ENCODE results near the gene CMSS1.

The CMSS1 gene

DNA sequence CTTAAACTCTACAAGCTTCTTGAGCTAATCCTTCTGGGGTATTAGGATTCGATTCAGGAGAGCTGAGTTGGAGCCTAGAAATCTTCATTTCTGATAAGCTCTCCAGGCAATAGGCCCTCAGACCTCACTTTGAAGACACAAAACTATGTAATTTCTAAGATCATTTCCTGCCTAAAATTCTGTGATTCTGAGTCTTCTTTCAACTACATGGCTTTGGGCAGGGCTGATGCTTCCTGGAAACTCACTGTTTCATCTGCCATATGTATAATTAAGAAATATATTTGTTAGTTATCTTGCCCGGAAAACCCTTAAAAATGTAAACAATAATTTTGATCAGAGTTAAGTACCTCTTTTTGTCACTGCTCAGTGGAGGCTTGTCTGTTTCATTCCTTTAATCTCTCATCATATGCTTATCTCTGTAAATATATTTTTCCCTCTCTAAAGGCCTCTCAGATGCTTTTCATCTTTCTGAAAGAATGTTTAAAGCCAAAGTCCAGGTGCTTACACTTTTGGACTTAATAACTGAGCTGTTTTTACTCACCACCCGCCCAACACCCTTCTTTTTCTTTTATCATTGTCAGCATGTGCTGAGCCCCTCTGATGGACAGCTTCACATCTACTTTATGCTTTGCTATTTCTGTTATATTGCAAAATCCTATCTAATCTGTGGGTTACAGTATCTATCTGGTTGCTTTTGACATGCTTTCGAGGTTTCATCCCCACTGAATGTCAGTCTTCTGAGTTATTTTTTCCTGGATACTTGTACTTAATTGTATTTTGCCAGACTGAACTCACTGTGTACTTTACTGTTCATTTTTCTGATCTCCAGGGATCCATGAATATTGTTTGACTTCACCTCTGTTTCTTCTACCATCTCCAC is 258.4 kb downstream of the CMSS1 start:
- no peak overlapping the region for H3K4me3 ChIP-seq (ENCODE audit: low read depth, low read length)
- no peaks in the 10 kb centered on the region for H3K36me3 ChIP-seq (ENCODE audit: control insufficient read depth in 2 of 2, insufficient read depth in 1 of 2, low read length in 2 of 2)
- H3K4me1 ChIP-seq (ENCODE audit: control insufficient read depth, insufficient read depth, low read length): peaks cover 10% of the 10 kb centered on the region
- H3K9me3 ChIP-seq (ENCODE audit: control insufficient read depth, insufficient read depth, low read depth, low read length): no peaks in the 10 kb centered on the region
- ChIA-PET POLR2A (no interaction called here), CTCF (interaction anchor here (0.6 to 1.2 kb wide), 5 partner anchors 7 to 346 kb away, joined by 3 to 4 read pairs (median 3); no protein-coding TSS in a partner anchor)
- H3K27ac ChIP-seq (ENCODE audit: extremely low read depth, low read depth, low read length): no peak overlapping the region
- TF ChIP-seq ZNF747 (tag by site-specific recombination; IDR thresholded peaks at IDR 0.05) (no peak), ZIC2 (tag by site-specific recombination; IDR thresholded peaks at IDR 0.05) (no peak), WT1 (tag by site-specific recombination; IDR thresholded peaks at IDR 0.05) (no peak), ZNF777 (tag by site-specific recombination; IDR thresholded peaks at IDR 0.05; ENCODE audit: borderline replicate concordance) (no peak), YY2 (tag by site-specific recombination; IDR thresholded peaks at IDR 0.05) (no peak), ZNF768 (tag by site-specific recombination; IDR thresholded peaks at IDR 0.05) (no peak), HOXC10 (CRISPR knock-in tag; IDR thresholded peaks at IDR 0.05) (no peak), ZNF596 (tag by site-specific recombination; IDR thresholded peaks at IDR 0.05) (no peak), ZNF16 (tag by site-specific recombination; IDR thresholded peaks at IDR 0.05; ENCODE audit: low read depth) (no peak), ZSCAN23 (tag by site-specific recombination; IDR thresholded peaks at IDR 0.05) (no peak), ZNF510 (tag by site-specific recombination; IDR thresholded peaks at IDR 0.05; ENCODE audit: insufficient replicate concordance) (no peak), ZNF292 (tag by site-specific recombination; IDR thresholded peaks at IDR 0.05; ENCODE audit: borderline replicate concordance, low read depth) (no peak), ZNF239 (tag by site-specific recombination; IDR thresholded peaks at IDR 0.05) (no peak), ZNF37A (tag by site-specific recombination; IDR thresholded peaks at IDR 0.05) (no peak), SP2 (tag by site-specific recombination; IDR thresholded peaks at IDR 0.05) (no peak), ZNF23 (tag by site-specific recombination; IDR thresholded peaks at IDR 0.05; ENCODE audit: borderline replicate concordance) (no peak), ZNF658 (tag by site-specific recombination; IDR thresholded peaks at IDR 0.05) (no peak)
- TF ChIP-seq, protein P1, sequence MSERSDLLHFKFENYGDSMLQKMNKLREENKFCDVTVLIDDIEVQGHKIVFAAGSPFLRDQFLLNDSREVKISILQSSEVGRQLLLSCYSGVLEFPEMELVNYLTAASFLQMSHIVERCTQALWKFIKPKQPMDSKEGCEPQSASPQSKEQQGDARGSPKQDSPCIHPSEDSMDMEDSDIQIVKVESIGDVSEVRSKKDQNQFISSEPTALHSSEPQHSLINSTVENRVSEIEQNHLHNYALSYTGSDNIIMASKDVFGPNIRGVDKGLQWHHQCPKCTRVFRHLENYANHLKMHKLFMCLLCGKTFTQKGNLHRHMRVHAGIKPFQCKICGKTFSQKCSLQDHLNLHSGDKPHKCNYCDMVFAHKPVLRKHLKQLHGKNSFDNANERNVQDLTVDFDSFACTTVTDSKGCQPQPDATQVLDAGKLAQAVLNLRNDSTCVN (tag by site-specific recombination; optimal IDR thresholded peaks at IDR 0.05): no peak

GRCh38 chr3:100076731-100077529 is 259.3 kb downstream of the CMSS1 start:
- Histone ChIP-seq H3K4me3 (ENCODE audit: low read depth, low read length) (no peak overlapping the region), H3K36me3 (ENCODE audit: control insufficient read depth in 2 of 2, insufficient read depth in 1 of 2, low read length in 2 of 2) (no peaks in the 10 kb centered on the region), H3K27ac (ENCODE audit: extremely low read depth, low read depth, low read length) (no peak overlapping the region), H3K9me3 (ENCODE audit: control insufficient read depth, insufficient read depth, low read depth, low read length) (no peaks in the 10 kb centered on the region), H3K4me1 (ENCODE audit: control insufficient read depth, insufficient read depth, low read length) (peaks cover 10% of the 10 kb centered on the region)
- CTCF ChIA-PET: interaction anchor here (0.6 to 1.2 kb wide), 4 partner anchors 8 to 345 kb away, joined by 3 to 4 read pairs (median 3); no protein-coding TSS in a partner anchor
- POLR2A ChIA-PET: no interaction called here
- TF ChIP-seq, protein P2, sequence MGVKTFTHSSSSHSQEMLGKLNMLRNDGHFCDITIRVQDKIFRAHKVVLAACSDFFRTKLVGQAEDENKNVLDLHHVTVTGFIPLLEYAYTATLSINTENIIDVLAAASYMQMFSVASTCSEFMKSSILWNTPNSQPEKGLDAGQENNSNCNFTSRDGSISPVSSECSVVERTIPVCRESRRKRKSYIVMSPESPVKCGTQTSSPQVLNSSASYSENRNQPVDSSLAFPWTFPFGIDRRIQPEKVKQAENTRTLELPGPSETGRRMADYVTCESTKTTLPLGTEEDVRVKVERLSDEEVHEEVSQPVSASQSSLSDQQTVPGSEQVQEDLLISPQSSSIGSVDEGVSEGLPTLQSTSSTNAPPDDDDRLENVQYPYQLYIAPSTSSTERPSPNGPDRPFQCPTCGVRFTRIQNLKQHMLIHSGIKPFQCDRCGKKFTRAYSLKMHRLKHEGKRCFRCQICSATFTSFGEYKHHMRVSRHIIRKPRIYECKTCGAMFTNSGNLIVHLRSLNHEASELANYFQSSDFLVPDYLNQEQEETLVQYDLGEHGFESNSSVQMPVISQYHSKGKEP (tag by site-specific recombination; IDR thresholded peaks at IDR 0.05): no peak
- TF ChIP-seq, protein P3, sequence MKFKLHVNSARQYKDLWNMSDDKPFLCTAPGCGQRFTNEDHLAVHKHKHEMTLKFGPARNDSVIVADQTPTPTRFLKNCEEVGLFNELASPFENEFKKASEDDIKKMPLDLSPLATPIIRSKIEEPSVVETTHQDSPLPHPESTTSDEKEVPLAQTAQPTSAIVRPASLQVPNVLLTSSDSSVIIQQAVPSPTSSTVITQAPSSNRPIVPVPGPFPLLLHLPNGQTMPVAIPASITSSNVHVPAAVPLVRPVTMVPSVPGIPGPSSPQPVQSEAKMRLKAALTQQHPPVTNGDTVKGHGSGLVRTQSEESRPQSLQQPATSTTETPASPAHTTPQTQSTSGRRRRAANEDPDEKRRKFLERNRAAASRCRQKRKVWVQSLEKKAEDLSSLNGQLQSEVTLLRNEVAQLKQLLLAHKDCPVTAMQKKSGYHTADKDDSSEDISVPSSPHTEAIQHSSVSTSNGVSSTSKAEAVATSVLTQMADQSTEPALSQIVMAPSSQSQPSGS (tag by site-specific recombination; IDR thresholded peaks at IDR 0.05; ENCODE audit: low read depth): no peak
- TF ChIP-seq ZNF19 (tag by site-specific recombination; IDR thresholded peaks at IDR 0.05; ENCODE audit: low read depth) (no peak), SP7 (tag by site-specific recombination; IDR thresholded peaks at IDR 0.05) (no peak), ZNF837 (tag by site-specific recombination; IDR thresholded peaks at IDR 0.05) (no peak), ZNF2 (tag by site-specific recombination; IDR thresholded peaks at IDR 0.05) (no peak), KLF1 (tag by site-specific recombination; IDR thresholded peaks at IDR 0.05) (no peak), PRDM1 (tag by site-specific recombination; IDR thresholded peaks at IDR 0.05) (no peak), GFI1B (tag by site-specific recombination; IDR thresholded peaks at IDR 0.05) (no peak), ZNF221 (tag by site-specific recombination; IDR thresholded peaks at IDR 0.05; ENCODE audit: borderline replicate concordance) (no peak)
